ENCODE measurements around the gene TANC2. TPM values are rescaled to one million over a fixed set of nuclear protein-coding genes. Genes with fewer than 3 reads are reported as not detected.

TANC2 gene
- total and polyA plus RNA-seq, 9 of the 15 experiments (the other 6 are each of a cell fraction or from before 2014, with no cell fraction given), result 0.46 to 7.8 (median 4.5) TPM

MicroRNA genes within 50 kb of the gene (microRNA counts, 767-probe panel; counts per million panel counts)
- not detected for microRNA hsa-miR-633

Small RNAs within 50 kb of the gene (microRNA-seq; reads per million reads assigned to microRNA genes)
- gene MIR633 (ENCODE audit: borderline microRNAs expressed), result not detected

Small RNAs within 50 kb of the gene (small RNA-seq; reads per million reads assigned to genes)
- not detected for gene MIR633

Other genes starting within 250 kb of the TANC2 start
- not detected in 2 replicates for gene MARCHF10, start 157.9 kb upstream of the TANC2 start, total RNA-seq (2014; rRNA removed)
- gene MARCHF10, start 157.9 kb upstream of the TANC2 start, total RNA-seq (2014; rRNA removed; fragmentation: Illumina TruSeq; extraction: Trizol), result not detected in 2 replicates
- not detected in 2 replicates for gene MARCHF10, start 157.9 kb upstream of the TANC2 start, total RNA-seq (2015; rRNA removed; fragmentation: Illumina TruSeq; extraction: Trizol)
- not detected in 2 replicates for gene MARCHF10, start 157.9 kb upstream of the TANC2 start, total RNA-seq (2021)
- gene MARCHF10, start 157.9 kb upstream of the TANC2 start, polyA plus RNA-seq (2011; rRNA removed), result not detected in 2 replicates
- not detected in 2 replicates for gene MARCHF10, start 157.9 kb upstream of the TANC2 start, polyA plus RNA-seq (2014; fragmentation: Illumina TruSeq; extraction: Trizol)
- not detected for gene MARCHF10, start 157.9 kb upstream of the TANC2 start, polyA plus RNA-seq (2014; fragmentation: Nextera tagmentation; extraction: Ambion mirVana)
- gene MARCHF10, start 157.9 kb upstream of the TANC2 start, polyA plus RNA-seq (2014; rRNA removed), result not detected in 2 replicates